NCI-H187 treated with DMSO at 0.1 percent for 48 hours (cell line): ENCODE results near the gene KRTAP12-2.
"Not testable (repeated sequence)": the region's sequence is repeated elsewhere in the genome, so short reads cannot be mapped to it uniquely, and the experiment has no call there.

Source experiments
- DNase-seq: peaks from one replicate; lab custom pipeline; 2025; lab: John Stamatoyannopoulos, UW

KRTAP12-2 gene

GRCh38 chr21:44702111-44702972, 35.6 kb upstream of the KRTAP12-2 start:
- no peak for DNase-seq

GRCh38 chr21:44701541-44701940, 34.8 kb upstream of the KRTAP12-2 start:
- DNase-seq: no peak

DNA sequence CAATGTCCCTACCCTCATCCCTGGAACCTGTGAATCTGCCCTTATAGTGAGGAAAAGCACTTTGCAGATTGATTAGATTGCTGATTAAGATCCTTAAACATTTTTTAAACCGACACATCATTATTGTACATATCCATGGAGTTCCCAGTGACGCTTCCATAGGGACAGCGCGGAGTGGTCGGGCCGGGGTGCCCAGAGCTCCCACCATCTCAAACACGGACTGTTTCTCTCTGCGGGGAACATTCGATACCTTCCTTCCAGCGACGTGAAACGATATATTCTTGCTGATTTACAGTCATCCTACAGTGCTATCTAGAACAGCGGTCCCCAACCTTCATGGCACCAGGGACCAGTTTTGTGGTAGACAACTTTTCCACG, 34.3 kb upstream of the KRTAP12-2 start:
- DNase-seq: no peak

DNA sequence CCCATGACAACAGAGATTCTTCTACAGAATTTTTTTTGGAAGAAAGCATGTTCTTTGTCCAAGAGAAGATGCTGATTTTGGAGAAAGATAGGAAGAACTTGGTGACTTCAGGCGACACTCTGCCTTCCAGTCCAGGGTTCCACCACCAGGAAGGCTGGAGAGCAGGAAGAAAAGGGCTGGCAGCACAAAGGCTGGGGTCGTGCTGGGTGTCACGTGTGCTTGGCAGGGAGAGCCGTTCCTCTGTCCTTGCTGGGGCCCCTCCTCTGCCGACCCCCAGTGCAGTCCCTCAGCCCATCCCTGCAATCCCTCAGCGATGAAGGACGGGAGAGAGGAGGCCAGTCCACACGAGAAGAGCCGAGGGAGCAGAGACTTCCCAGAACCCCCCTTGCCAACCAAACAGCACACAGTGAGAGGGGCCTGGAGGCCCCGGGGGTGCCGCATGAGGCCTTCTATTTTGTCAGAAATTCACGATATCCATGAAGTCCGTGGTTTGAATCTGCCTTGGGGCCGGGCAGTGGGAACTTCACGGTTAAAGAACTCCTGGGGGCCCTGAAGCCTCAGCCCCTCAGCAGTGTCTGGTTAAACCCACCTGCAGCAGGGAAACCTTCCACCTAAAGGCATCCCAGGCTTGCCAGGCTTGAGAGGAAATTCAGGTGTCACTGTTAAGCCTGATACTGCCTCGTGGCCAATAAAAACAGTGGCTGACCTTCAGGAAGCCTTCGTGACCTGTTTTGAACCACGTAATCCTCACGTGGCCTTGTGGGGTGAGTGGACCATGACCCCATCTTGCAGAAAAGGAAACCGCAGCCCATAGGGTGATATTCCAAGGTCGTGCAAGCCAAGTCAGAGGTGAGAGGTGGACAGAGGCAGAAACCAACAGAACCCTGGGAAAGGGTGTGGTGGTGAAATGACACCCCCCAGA, 33.6 kb upstream of the KRTAP12-2 start:
- DNase-seq: no peak

GRCh38 chr21:44699502-44700001, 32.8 kb upstream of the KRTAP12-2 start:
- no peak for DNase-seq

- no peak for DNase-seq
Observed at GRCh38 chr21:44697811-44698734, 31.3 kb upstream of the KRTAP12-2 start.

DNA sequence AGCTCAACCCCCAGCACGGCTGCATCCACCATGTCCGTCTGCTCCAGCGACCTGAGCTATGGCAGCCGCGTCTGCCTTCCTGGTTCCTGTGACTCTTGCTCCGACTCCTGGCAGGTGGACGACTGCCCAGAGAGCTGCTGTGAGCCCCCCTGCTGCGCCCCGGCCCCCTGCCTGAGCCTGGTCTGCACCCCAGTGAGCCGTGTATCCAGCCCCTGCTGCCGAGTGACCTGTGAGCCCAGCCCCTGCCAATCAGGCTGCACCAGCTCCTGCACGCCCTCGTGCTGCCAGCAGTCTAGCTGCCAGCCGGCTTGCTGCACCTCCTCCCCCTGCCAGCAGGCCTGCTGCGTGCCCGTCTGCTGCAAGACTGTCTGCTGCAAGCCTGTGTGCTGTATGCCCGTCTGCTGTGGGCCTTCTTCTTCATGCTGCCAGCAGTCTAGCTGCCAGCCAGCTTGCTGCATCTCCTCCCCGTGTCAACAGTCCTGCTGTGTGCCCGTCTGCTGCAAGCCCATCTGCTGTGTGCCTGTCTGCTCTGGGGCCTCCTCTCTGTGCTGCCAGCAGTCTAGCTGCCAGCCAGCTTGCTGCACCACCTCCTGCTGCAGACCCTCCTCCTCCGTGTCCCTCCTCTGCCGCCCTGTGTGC, 30.6 kb upstream of the KRTAP12-2 start, which contains the start of gene KRTAP10-12:
Gene KRTAP10-12 (plus strand): TSS at position 1 of the 639 bp plus-strand sequence. CDS start 30 bp downstream, at position 31.
- not testable (repeated sequence) for DNase-seq

DNA sequence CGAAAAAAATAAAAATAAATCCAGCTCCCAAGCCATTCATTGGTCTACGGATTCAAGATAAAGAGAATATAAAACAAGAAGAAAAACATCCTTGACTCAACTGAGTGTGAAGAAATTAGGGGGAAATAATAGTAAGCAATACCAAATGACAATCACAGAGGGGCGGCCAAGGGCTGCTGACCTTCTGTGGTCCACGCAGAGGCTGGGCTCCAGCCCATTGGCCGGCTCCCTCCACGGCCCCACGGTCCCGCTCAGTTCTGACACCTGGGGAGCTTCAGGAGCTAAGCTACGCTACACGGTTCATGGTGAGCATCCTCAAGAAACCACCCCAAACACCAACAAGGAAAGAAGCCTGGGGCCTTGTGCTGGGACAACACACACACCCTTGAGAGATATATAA, 29.8 kb upstream of the KRTAP12-2 start:
- DNase-seq: no peak

GRCh38 chr21:44695641-44696040, 28.9 kb upstream of the KRTAP12-2 start:
- no peak for DNase-seq

- no peak for DNase-seq
Observed at GRCh38 chr21:44695184-44695583, 28.5 kb upstream of the KRTAP12-2 start.

DNA sequence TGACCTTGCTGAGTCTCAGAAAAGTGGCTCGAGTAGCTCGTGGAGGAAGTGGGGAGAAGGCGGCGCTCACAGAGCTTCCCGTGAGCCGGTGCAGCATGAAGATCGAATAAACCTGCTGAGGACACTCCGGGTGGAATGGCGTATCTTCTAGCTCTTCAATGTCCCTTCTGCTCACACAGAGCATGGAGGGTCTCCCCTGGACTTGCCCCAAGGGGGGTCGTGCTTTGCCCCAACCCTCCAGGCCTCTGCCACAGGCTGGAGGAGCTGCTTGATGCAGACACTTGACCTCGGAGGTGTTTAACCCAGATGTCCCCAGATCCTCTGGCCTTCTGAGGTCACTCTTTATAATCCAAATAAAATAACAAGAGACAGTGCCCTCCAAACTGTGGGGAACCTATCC, 28.0 kb upstream of the KRTAP12-2 start:
- no peak for DNase-seq

DNA sequence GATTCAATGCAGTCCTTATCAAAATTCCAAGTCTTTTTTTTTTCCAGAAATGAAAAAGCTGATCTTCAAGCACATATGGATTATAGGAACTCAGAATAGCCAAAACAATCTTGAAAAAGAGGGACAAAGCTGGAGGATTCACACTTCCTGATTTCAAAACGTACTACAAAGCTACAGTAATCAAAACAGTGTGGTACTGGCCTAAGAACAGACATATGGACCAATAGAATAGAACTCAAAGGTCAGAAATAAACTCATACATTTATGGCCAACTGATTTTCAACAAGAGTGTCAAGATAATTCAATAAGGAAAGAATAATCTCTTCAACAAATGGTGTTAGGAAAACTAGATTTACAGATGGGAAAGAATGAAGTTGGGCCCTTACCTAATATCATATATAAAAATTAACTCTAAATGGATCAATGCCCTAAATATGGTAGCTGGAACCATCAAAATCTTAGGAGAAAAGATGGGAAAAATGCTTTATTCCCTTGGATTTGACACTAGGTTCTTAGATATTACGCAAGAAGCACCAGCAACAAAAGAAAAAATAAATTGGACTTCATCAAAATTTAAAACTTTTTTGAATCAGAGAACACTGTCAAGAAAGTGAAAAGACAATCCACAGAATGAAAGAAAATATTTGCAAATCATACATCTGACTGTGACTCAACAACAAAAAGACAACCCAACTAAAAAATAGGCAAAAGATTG, 26.2 kb upstream of the KRTAP12-2 start:
- no peak for DNase-seq

DNA sequence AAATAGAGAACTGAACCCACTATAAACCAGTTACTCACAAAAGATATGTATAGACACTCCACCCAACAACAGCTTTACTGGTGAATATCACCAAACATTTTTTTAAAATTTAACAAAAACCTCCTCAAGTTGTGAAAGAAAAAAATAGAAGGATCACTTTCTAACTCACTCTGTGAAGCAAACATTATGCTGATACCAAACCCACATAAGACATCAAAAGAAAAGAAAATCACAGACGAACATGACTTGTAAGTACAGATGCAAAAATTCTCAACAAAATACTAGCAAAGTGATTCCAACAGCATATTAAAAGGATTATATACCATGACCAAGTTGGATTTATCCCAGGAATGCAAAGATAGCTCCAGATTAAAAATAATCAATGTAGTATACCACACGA, 25.0 kb upstream of the KRTAP12-2 start:
- DNase-seq: no peak

DNA sequence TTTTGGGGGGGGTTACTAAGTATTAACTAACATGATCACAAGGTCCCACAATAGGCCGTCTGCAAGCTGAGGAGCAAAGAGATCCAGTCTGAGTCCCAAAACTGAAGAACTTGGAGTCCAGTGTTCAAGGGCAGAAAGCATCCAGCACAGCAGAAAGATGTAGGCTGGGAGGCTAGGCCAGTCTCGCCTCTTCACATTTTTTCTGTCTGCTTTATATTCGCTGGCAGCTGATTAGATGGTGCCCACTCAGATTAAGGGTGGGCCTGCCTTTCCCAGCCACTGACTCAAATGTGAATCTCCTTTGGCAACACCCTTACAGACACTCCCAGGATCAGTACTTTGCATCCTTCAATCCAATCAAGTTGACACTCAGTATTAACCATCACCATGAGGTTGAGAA, 23.0 kb upstream of the KRTAP12-2 start:
- DNase-seq: not testable (repeated sequence)

GRCh38 chr21:44687671-44688070, 20.9 kb upstream of the KRTAP12-2 start:
- DNase-seq: peak; percentile 79

- no peak for DNase-seq
Observed at GRCh38 chr21:44686843-44687561, 20.3 kb upstream of the KRTAP12-2 start.

GRCh38 chr21:44686000-44686781, 19.5 kb upstream of the KRTAP12-2 start:
- no peak for DNase-seq

GRCh38 chr21:44685050-44685449, 18.3 kb upstream of the KRTAP12-2 start:
- not testable (repeated sequence) for DNase-seq

- no peak for DNase-seq
Observed at GRCh38 chr21:44684483-44684882, 17.8 kb upstream of the KRTAP12-2 start.
